GM12878 (cell line): ENCODE data around the gene FSTL4. TPM values are rescaled to one million over a fixed set of nuclear protein-coding genes. Genes with fewer than 3 reads are reported as not detected.

Experiments
- ATAC-seq: fragments of 200-7000 bp; cut with Tn5 transposase; 3 replicates; pipeline ENCODE4 v1.9.1; 2020; ENCODE audit warnings: mild to moderate bottlenecking, moderate library complexity
- BruUV-seq: library from RNA; stranded (reverse); fragments of 400-500 nt; replicated peaks from 2 replicates; lab custom pipeline; 2021; lab: Mats Ljungman, UMichigan
- CTCF ChIA-PET: fragments of 300-600 bp; sonication (Branson Sonifier 250); formaldehyde crosslinking; extraction: SDS; loops from one replicate; lab custom pipeline; 2021; ENCODE audit warnings: inconsistent platforms; lab: Yijun Ruan, JAX
- POLR2A ChIA-PET: fragments of 350-600 bp; formaldehyde crosslinking; extraction: SDS; loops from one replicate; lab custom pipeline; 2021; ENCODE audit warnings: inconsistent platforms; lab: Charles Lee
- RAD21 ChIA-PET: fragments of 300-600 bp; sonication (Branson Sonifier 250); formaldehyde crosslinking; loops from one replicate; lab custom pipeline; 2023; ENCODE audit warnings: antibody characterized with exemption; ENCODE audit not compliant: unreplicated experiment; lab: Charles Lee
- SMC1A ChIA-PET: fragments of 300-600 bp; sonication (Branson Sonifier 250); formaldehyde crosslinking; loops from one replicate; lab custom pipeline; 2023; ENCODE audit not compliant: unreplicated experiment, uncharacterized antibody; lab: Charles Lee
- DNase-seq: peaks from one replicate; pipeline ENCODE4 v3.0.0-alpha.2; 2011; ENCODE audit warnings: low read depth, low spot score
- FAIRE-seq: peaks from 3 replicates; lab custom pipeline; 2011; peaks lifted over from hg19 to GRCh38; lab: Jason Lieb, UNC
- H2AFZ ChIP-seq: 2 replicates; pipeline ENCODE4 v1.6.0; 2011; ENCODE audit warnings: low read depth, low read length, control low read depth; ENCODE audit not compliant: control insufficient read depth
- H3K27ac ChIP-seq: 2 replicates; pipeline ENCODE4 v1.5.1; 2011; ENCODE audit warnings: control low read depth; ENCODE audit not compliant: control insufficient read depth, insufficient read depth
- H3K27me3 ChIP-seq, 2 experiments: replicated peaks in 1 of 2; 2 replicates each; pipeline versions ENCODE4 v1.6.0 to v1.6.1; 2011; ENCODE audit warnings: low read length in 1 of 2; ENCODE audit not compliant: control insufficient read depth in 2 of 2, insufficient read depth in 2 of 2
- H3K36me3 ChIP-seq, 2 experiments: 2 replicates each; pipeline ENCODE4 v1.5.1; 2011; ENCODE audit warnings: low read length in 1 of 2; ENCODE audit not compliant: control insufficient read depth in 2 of 2, insufficient read depth in 2 of 2
- H3K4me1 ChIP-seq: 2 replicates; pipeline ENCODE4 v1.6.1; 2011; ENCODE audit warnings: mild to moderate bottlenecking, low read length, moderate library complexity, mixed read lengths; ENCODE audit not compliant: control insufficient read depth, insufficient read depth
- H3K4me2 ChIP-seq: 2 replicates; pipeline ENCODE4 v1.6.0; 2011; ENCODE audit warnings: control low read depth; ENCODE audit not compliant: control insufficient read depth, insufficient read depth
- H3K4me3 ChIP-seq: fragments of 200-600 bp; sonication (generic); 2 replicates; pipeline ENCODE4 v1.5.1; 2016
- H3K79me2 ChIP-seq: 2 replicates; pipeline ENCODE4 v1.6.0; 2011; ENCODE audit warnings: low read length; ENCODE audit not compliant: control insufficient read depth, insufficient read depth
- H3K9ac ChIP-seq: 2 replicates; pipeline ENCODE4 v1.8.0; 2011; ENCODE audit warnings: low read length, control low read depth, mixed read lengths; ENCODE audit not compliant: control insufficient read depth, insufficient read depth
- H3K9me3 ChIP-seq: replicated peaks from 3 replicates; pipeline ENCODE4 v1.5.1; 2011; ENCODE audit warnings: mild to moderate bottlenecking, low read length; ENCODE audit not compliant: control insufficient read depth, insufficient read depth
- H4K20me1 ChIP-seq: 2 replicates; pipeline ENCODE4 v1.6.0; 2011; ENCODE audit not compliant: control insufficient read depth, insufficient read depth
- CHD1 ChIP-seq: IDR thresholded peaks from 2 replicates; pipeline ENCODE4 v1.6.1; 2012; ENCODE audit warnings: low read depth, low read length, improper control_type of control experiment
- GABPA ChIP-seq: IDR thresholded peaks from 2 replicates; pipeline ENCODE4 v1.6.1; 2014; ENCODE audit warnings: antibody characterized with exemption, low read depth, mild to moderate bottlenecking, inconsistent platforms
- GATAD2B ChIP-seq: fragments of 450-650 bp; conservative IDR thresholded peaks from 2 replicates; pipeline ENCODE4 v1.6.1; 2017; ENCODE audit warnings: low read depth, mild to moderate bottlenecking, moderate library complexity
- MEF2A ChIP-seq: IDR thresholded peaks from 2 replicates; pipeline ENCODE4 v1.6.1; 2011; ENCODE audit warnings: low read depth, mild to moderate bottlenecking, low read length, moderate library complexity; ENCODE audit not compliant: insufficient read depth
- MXI1 ChIP-seq: fragments of 150-350 bp; IDR thresholded peaks from 2 replicates; pipeline ENCODE4 v1.6.1; 2011; ENCODE audit warnings: low read depth, mild to moderate bottlenecking, inconsistent platforms, low read length, improper control_type of control experiment
- NFYA ChIP-seq: IDR thresholded peaks from 2 replicates; pipeline ENCODE4 v1.6.1; 2011; ENCODE audit warnings: low read depth, mild to moderate bottlenecking, low read length, improper control_type of control experiment, borderline replicate concordance
- NFYB ChIP-seq: IDR thresholded peaks from 2 replicates; pipeline ENCODE4 v1.6.1; 2011; ENCODE audit warnings: low read depth, mild to moderate bottlenecking, low read length, improper control_type of control experiment, moderate library complexity; ENCODE audit not compliant: insufficient read depth
- NR2C2 ChIP-seq: IDR thresholded peaks from 2 replicates; pipeline ENCODE4 v1.6.1; 2011; ENCODE audit warnings: borderline replicate concordance, low read depth; ENCODE audit not compliant: control insufficient read depth, insufficient read length
- RELA ChIP-seq: fragments of 450-650 bp; IDR thresholded peaks from 2 replicates; pipeline ENCODE4 v1.8.0; 2014; ENCODE audit warnings: borderline replicate concordance; ENCODE audit not compliant: partially characterized antibody
- SMARCA5 ChIP-seq: fragments of 450-650 bp; IDR thresholded peaks from 2 replicates; pipeline ENCODE4 v1.6.1; 2017; ENCODE audit warnings: mild to moderate bottlenecking
- TBL1XR1 ChIP-seq: IDR thresholded peaks from 2 replicates; pipeline ENCODE4 v1.6.1; 2012; ENCODE audit warnings: low read depth, low read length, improper control_type of control experiment
- YBX1 ChIP-seq: fragments of 450-650 bp; IDR thresholded peaks from 2 replicates; pipeline ENCODE4 v1.6.1; 2016; ENCODE audit warnings: antibody characterized with exemption
- ZBED1 ChIP-seq: IDR thresholded peaks from 2 replicates; pipeline ENCODE4 v1.6.1; 2016; ENCODE audit warnings: borderline replicate concordance
- ZNF24 ChIP-seq: fragments of 450-650 bp; IDR thresholded peaks from 2 replicates; pipeline ENCODE4 v1.6.1; 2017; ENCODE audit warnings: antibody characterized with exemption, mild to moderate bottlenecking
- WGBS: methylation state at CpG from one replicate; pipeline ENCODE4 v1.1.6; 2016; ENCODE audit warnings: low lambda C conversion rate; ENCODE audit not compliant: insufficient replicate concordance, insufficient coverage; ENCODE audit errors: missing lambda C conversion rate; 5-methylcytosine and 5-hydroxymethylcytosine counted together
- in situ Hi-C: fragments of 300-500 bp; cut with MboI; formaldehyde crosslinking; loops from 9 replicates; pipeline ENCODE4 v1.14.3; 2018; ENCODE audit warnings: mixed read lengths
- intact Hi-C: fragments of 100-400 bp; cut with micrococcal nuclease; formaldehyde crosslinking; loops from one replicate; pipeline ENCODE4 v1.14.2; 2022; ENCODE audit not compliant: unreplicated experiment
- polyA plus RNA-seq, 11 experiments: library from polyadenylated mRNA; depleted of rRNA in 4 of 11; unstranded in 6 of 11; stranded (reverse) in 5 of 11; fragments of >200 nt; fragmentation: Nextera tagmentation in 4 of 11; fragmentation: Illumina TruSeq in 1 of 11; extraction: Ambion mirVana in 4 of 11; extraction: Trizol in 1 of 11; gene quantifications; 1 replicate in 1 of 11; 2 replicates in 10 of 11; pipeline versions ENCODE4 v1.2.1 to v1.2.3, GENCODE V29; 2011 to 2016; ENCODE audit warnings: inconsistent platforms in 2 of 11, missing spikeins in 2 of 11, low read depth in 1 of 11
- total RNA-seq, 4 experiments: library from RNA; depleted of rRNA in 3 of 4; stranded (reverse); fragments of >200 nt in 3 of 4; fragmentation: Illumina TruSeq in 1 of 4; extraction: Trizol in 1 of 4; gene quantifications; 2 replicates each; pipeline versions ENCODE4 v1.2.1 to v1.2.3, GENCODE V29; 2013 to 2021
- TF ChIP-seq, protein P1 (sequence below): fragments of 450-650 bp; IDR thresholded peaks from 2 replicates; pipeline ENCODE4 v1.6.1; 2014; ENCODE audit warnings: mild to moderate bottlenecking
- TF ChIP-seq, protein P2 (sequence below): fragments of 450-650 bp; IDR thresholded peaks from 2 replicates; pipeline ENCODE4 v1.6.1; 2016; ENCODE audit warnings: mild to moderate bottlenecking, moderate library complexity, borderline replicate concordance
- TF ChIP-seq, protein P3 (sequence below): fragments of 450-650 bp; IDR thresholded peaks from 2 replicates; pipeline ENCODE4 v1.6.1; 2017; ENCODE audit warnings: mild to moderate bottlenecking

The FSTL4 gene
- total and polyA plus RNA-seq, 10 of the 15 experiments (the other 5 are each of a cell fraction or from before 2014, with no cell fraction given): 0.01 to 0.79 (median 0.21) TPM; not detected in 6

DNA sequence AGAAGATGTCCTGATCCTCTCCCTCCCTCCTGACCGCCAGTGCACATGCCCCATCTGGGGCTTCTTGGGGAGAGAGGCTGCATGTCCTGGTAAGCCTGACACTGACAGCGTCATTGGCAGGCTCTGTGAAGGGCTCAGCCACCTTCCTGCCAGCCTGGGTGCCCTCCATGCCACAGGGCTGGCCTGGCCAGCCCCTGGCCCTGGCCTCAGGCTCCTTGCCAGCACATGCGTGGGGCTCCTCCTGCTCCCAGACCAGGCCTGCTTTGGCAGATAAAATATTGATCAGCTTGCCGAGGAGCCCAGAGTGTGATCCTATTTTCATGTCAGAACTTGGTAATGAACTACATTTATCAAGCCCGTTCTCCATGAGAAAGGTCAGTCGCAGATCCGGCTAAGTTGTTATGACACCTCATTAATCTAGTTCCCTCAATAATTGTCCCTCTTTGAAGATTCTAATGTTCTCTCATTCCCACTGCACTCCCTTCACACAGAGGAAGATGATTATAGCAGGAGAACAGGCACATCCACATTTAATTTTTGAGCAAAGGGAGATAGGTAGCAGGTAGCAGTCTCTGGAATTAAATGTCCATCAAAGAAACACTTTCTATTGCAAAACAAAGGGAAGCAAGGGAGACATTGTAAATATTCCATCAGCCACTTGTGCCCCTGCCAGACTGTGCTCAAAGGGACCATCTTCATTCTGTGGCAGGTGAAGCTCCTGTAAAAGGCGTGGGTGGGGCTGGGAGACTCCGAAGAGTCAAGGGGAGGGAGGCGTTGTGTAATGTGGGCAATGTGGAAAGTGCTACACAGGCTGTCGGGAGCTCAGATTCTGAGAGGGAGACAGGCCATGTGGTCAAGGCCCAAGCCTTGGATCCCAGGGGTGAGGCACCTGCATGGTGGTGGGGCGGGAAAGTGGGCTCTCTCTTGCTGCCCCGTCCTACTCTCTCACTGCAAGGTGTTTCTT lies 288.6 kb downstream of the FSTL4 start:
- ATAC-seq: no peak
- Histone ChIP-seq H3K27me3 (no peaks in the 10 kb centered on the region), H3K9ac (no peak overlapping the region), H3K36me3 (no peaks in the 10 kb centered on the region), H3K4me3 (no peak overlapping the region), H3K4me2 (no peak overlapping the region), H3K4me1 (peaks cover 34% of the 10 kb centered on the region), H4K20me1 (no peaks in the 10 kb centered on the region), H3K27ac (no peak overlapping the region), H3K9me3 (no peaks in the 10 kb centered on the region), H2AFZ (no peak overlapping the region), H3K79me2 (no peaks in the 10 kb centered on the region)
- no peak for FAIRE-seq
- in situ Hi-C loops: no loop called here
- 71% methylated on average over 13 of the region's 13 CpGs for WGBS
- RAD21 ChIA-PET: interaction anchor here (1.1 kb wide), 1 partner anchor 210 kb away, joined by 3 read pairs; no protein-coding TSS in a partner anchor
- SMC1A ChIA-PET: interaction anchor here (0.7 to 1.4 kb wide), 2 partner anchors 10 to 12 kb away, joined by 3 to 4 read pairs; no protein-coding TSS in a partner anchor
- intact Hi-C loops: no loop called here
- no peak for DNase-seq
- POLR2A ChIA-PET: no interaction called here
- CTCF ChIA-PET: interaction anchor here (2.0 kb wide), 1 partner anchor 24 kb away, joined by 5 read pairs; no protein-coding TSS in a partner anchor
- no TSS peak for BruUV-seq
- TF ChIP-seq SMARCA5 (no peak), NFYA (no peak), MXI1 (no peak), YBX1 (no peak), CHD1 (no peak), GATAD2B (no peak), RELA (no peak), NR2C2 (no peak), ZNF24 (no peak), NFYB (no peak), ZBED1 (no peak), TBL1XR1 (no peak), GABPA (no peak), MEF2A (no peak)
- TF ChIP-seq, protein P1, sequence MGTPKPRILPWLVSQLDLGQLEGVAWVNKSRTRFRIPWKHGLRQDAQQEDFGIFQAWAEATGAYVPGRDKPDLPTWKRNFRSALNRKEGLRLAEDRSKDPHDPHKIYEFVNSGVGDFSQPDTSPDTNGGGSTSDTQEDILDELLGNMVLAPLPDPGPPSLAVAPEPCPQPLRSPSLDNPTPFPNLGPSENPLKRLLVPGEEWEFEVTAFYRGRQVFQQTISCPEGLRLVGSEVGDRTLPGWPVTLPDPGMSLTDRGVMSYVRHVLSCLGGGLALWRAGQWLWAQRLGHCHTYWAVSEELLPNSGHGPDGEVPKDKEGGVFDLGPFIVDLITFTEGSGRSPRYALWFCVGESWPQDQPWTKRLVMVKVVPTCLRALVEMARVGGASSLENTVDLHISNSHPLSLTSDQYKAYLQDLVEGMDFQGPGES: no peak
- TF ChIP-seq, protein P2, sequence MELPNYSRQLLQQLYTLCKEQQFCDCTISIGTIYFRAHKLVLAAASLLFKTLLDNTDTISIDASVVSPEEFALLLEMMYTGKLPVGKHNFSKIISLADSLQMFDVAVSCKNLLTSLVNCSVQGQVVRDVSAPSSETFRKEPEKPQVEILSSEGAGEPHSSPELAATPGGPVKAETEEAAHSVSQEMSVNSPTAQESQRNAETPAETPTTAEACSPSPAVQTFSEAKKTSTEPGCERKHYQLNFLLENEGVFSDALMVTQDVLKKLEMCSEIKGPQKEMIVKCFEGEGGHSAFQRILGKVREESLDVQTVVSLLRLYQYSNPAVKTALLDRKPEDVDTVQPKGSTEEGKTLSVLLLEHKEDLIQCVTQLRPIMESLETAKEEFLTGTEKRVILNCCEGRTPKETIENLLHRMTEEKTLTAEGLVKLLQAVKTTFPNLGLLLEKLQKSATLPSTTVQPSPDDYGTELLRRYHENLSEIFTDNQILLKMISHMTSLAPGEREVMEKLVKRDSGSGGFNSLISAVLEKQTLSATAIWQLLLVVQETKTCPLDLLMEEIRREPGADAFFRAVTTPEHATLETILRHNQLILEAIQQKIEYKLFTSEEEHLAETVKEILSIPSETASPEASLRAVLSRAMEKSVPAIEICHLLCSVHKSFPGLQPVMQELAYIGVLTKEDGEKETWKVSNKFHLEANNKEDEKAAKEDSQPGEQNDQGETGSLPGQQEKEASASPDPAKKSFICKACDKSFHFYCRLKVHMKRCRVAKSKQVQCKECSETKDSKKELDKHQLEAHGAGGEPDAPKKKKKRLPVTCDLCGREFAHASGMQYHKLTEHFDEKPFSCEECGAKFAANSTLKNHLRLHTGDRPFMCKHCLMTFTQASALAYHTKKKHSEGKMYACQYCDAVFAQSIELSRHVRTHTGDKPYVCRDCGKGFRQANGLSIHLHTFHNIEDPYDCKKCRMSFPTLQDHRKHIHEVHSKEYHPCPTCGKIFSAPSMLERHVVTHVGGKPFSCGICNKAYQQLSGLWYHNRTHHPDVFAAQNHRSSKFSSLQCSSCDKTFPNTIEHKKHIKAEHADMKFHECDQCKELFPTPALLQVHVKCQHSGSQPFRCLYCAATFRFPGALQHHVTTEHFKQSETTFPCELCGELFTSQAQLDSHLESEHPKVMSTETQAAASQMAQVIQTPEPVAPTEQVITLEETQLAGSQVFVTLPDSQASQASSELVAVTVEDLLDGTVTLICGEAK: no peak
- TF ChIP-seq, protein P3, sequence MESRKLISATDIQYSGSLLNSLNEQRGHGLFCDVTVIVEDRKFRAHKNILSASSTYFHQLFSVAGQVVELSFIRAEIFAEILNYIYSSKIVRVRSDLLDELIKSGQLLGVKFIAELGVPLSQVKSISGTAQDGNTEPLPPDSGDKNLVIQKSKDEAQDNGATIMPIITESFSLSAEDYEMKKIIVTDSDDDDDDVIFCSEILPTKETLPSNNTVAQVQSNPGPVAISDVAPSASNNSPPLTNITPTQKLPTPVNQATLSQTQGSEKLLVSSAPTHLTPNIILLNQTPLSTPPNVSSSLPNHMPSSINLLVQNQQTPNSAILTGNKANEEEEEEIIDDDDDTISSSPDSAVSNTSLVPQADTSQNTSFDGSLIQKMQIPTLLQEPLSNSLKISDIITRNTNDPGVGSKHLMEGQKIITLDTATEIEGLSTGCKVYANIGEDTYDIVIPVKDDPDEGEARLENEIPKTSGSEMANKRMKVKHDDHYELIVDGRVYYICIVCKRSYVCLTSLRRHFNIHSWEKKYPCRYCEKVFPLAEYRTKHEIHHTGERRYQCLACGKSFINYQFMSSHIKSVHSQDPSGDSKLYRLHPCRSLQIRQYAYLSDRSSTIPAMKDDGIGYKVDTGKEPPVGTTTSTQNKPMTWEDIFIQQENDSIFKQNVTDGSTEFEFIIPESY: no peak
